ENCODE results near the gene CCDC71.

CCDC71 gene

GRCh38 chr3:49177073-49177472 lies 10.9 kb upstream of the CCDC71 start:
- TF ChIP-seq, protein P1, sequence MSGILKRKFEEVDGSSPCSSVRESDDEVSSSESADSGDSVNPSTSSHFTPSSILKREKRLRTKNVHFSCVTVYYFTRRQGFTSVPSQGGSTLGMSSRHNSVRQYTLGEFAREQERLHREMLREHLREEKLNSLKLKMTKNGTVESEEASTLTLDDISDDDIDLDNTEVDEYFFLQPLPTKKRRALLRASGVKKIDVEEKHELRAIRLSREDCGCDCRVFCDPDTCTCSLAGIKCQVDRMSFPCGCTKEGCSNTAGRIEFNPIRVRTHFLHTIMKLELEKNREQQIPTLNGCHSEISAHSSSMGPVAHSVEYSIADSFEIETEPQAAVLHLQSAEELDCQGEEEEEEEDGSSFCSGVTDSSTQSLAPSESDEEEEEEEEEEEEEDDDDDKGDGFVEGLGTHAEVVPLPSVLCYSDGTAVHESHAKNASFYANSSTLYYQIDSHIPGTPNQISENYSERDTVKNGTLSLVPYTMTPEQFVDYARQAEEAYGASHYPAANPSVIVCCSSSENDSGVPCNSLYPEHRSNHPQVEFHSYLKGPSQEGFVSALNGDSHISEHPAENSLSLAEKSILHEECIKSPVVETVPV (CRISPR knock-in tag; IDR thresholded peaks at IDR 0.05), result no peak
- TF ChIP-seq PPARA (CRISPR knock-in tag; IDR thresholded peaks at IDR 0.05; ENCODE audit: borderline replicate concordance), result no peak
- TF ChIP-seq ISL1 (CRISPR knock-in tag; IDR thresholded peaks at IDR 0.05), result no peak
- no peak for TF ChIP-seq SNAI2 (CRISPR knock-in tag; IDR thresholded peaks at IDR 0.05)
- TF ChIP-seq, protein P2, sequence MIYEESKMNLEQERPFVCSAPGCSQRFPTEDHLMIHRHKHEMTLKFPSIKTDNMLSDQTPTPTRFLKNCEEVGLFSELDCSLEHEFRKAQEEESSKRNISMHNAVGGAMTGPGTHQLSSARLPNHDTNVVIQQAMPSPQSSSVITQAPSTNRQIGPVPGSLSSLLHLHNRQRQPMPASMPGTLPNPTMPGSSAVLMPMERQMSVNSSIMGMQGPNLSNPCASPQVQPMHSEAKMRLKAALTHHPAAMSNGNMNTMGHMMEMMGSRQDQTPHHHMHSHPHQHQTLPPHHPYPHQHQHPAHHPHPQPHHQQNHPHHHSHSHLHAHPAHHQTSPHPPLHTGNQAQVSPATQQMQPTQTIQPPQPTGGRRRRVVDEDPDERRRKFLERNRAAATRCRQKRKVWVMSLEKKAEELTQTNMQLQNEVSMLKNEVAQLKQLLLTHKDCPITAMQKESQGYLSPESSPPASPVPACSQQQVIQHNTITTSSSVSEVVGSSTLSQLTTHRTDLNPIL (CRISPR knock-in tag; IDR thresholded peaks at IDR 0.05; ENCODE audit: low read depth), result no peak
- TF ChIP-seq ZNF565 (CRISPR knock-in tag; conservative IDR thresholded peaks at IDR 0.05; ENCODE audit: low read depth), result no peak
- no peak for TF ChIP-seq ARNTL (CRISPR knock-in tag; IDR thresholded peaks at IDR 0.05; ENCODE audit: borderline replicate concordance, low read depth)
- no peak for TF ChIP-seq ZFP3 (CRISPR knock-in tag; IDR thresholded peaks at IDR 0.05)
- TF ChIP-seq ZFP30 (CRISPR knock-in tag; IDR thresholded peaks at IDR 0.05), result no peak
- TF ChIP-seq, protein P3, sequence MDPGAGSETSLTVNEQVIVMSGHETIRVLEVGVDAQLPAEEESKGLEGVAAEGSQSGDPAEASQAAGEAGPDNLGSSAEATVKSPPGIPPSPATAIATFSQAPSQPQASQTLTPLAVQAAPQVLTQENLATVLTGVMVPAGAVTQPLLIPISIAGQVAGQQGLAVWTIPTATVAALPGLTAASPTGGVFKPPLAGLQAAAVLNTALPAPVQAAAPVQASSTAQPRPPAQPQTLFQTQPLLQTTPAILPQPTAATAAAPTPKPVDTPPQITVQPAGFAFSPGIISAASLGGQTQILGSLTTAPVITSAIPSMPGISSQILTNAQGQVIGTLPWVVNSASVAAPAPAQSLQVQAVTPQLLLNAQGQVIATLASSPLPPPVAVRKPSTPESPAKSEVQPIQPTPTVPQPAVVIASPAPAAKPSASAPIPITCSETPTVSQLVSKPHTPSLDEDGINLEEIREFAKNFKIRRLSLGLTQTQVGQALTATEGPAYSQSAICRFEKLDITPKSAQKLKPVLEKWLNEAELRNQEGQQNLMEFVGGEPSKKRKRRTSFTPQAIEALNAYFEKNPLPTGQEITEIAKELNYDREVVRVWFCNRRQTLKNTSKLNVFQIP (CRISPR knock-in tag; IDR thresholded peaks at IDR 0.05; ENCODE audit: borderline replicate concordance, low read depth), result no peak
- no peak for TF ChIP-seq PATZ1 (CRISPR knock-in tag; IDR thresholded peaks at IDR 0.05; ENCODE audit: borderline replicate concordance)
- TF ChIP-seq ZNF8 (CRISPR knock-in tag; IDR thresholded peaks at IDR 0.05), result no peak
- TF ChIP-seq TCF4 (CRISPR knock-in tag; IDR thresholded peaks at IDR 0.05; ENCODE audit: borderline replicate concordance), result no peak
- no peak for TF ChIP-seq GLIS3 (CRISPR knock-in tag; IDR thresholded peaks at IDR 0.05)
- no peak for TF ChIP-seq OSR1 (CRISPR knock-in tag; IDR thresholded peaks at IDR 0.05)
- ATAC-seq, result no peak

GRCh38 chr3:49175530-49175929 lies 9.4 kb upstream of the CCDC71 start:
- no peak for TF ChIP-seq SNAI2 (CRISPR knock-in tag; IDR thresholded peaks at IDR 0.05)
- TF ChIP-seq ZC3H10 (CRISPR knock-in tag; IDR thresholded peaks at IDR 0.05), result no peak
- TF ChIP-seq ZNF565 (CRISPR knock-in tag; conservative IDR thresholded peaks at IDR 0.05; ENCODE audit: low read depth), result no peak
- TF ChIP-seq, protein P1 (CRISPR knock-in tag; IDR thresholded peaks at IDR 0.05), result no peak
- TF ChIP-seq CSDC2 (CRISPR knock-in tag; IDR thresholded peaks at IDR 0.05), result no peak
- no peak for TF ChIP-seq ESRRG (CRISPR knock-in tag; IDR thresholded peaks at IDR 0.05)
- TF ChIP-seq GLIS3 (CRISPR knock-in tag; IDR thresholded peaks at IDR 0.05), result no peak
- TF ChIP-seq RARB (CRISPR knock-in tag; IDR thresholded peaks at IDR 0.05), result no peak
- TF ChIP-seq TCF4 (CRISPR knock-in tag; IDR thresholded peaks at IDR 0.05; ENCODE audit: borderline replicate concordance), result no peak
- no peak for TF ChIP-seq ZFP3 (CRISPR knock-in tag; IDR thresholded peaks at IDR 0.05)
- no peak for TF ChIP-seq BACH2 (CRISPR knock-in tag; IDR thresholded peaks at IDR 0.05; ENCODE audit: borderline replicate concordance)
- TF ChIP-seq, protein P3 (CRISPR knock-in tag; IDR thresholded peaks at IDR 0.05; ENCODE audit: borderline replicate concordance, low read depth), result no peak
- no peak for ATAC-seq

GRCh38 chr3:49174397-49174985 lies 8.4 kb upstream of the CCDC71 start:
- no peak for ATAC-seq
- TF ChIP-seq RARB (CRISPR knock-in tag; IDR thresholded peaks at IDR 0.05) (no peak), PPARA (CRISPR knock-in tag; IDR thresholded peaks at IDR 0.05; ENCODE audit: borderline replicate concordance) (no peak), ZFP30 (CRISPR knock-in tag; IDR thresholded peaks at IDR 0.05) (no peak)
- TF ChIP-seq, protein P1 (CRISPR knock-in tag; IDR thresholded peaks at IDR 0.05), result no peak
- TF ChIP-seq, protein P3 (CRISPR knock-in tag; IDR thresholded peaks at IDR 0.05; ENCODE audit: borderline replicate concordance, low read depth), result no peak
- TF ChIP-seq, protein P4, sequence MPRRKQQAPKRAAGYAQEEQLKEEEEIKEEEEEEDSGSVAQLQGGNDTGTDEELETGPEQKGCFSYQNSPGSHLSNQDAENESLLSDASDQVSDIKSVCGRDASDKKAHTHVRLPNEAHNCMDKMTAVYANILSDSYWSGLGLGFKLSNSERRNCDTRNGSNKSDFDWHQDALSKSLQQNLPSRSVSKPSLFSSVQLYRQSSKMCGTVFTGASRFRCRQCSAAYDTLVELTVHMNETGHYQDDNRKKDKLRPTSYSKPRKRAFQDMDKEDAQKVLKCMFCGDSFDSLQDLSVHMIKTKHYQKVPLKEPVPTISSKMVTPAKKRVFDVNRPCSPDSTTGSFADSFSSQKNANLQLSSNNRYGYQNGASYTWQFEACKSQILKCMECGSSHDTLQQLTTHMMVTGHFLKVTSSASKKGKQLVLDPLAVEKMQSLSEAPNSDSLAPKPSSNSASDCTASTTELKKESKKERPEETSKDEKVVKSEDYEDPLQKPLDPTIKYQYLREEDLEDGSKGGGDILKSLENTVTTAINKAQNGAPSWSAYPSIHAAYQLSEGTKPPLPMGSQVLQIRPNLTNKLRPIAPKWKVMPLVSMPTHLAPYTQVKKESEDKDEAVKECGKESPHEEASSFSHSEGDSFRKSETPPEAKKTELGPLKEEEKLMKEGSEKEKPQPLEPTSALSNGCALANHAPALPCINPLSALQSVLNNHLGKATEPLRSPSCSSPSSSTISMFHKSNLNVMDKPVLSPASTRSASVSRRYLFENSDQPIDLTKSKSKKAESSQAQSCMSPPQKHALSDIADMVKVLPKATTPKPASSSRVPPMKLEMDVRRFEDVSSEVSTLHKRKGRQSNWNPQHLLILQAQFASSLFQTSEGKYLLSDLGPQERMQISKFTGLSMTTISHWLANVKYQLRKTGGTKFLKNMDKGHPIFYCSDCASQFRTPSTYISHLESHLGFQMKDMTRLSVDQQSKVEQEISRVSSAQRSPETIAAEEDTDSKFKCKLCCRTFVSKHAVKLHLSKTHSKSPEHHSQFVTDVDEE (CRISPR knock-in tag; IDR thresholded peaks at IDR 0.05), result no peak

Measured in SK-N-SH treated with all-trans-retinoic acid at 6 μM for 48 hours (cell line).